ENCODE measurements around the gene IGFBP1.

The IGFBP1 gene

DNA sequence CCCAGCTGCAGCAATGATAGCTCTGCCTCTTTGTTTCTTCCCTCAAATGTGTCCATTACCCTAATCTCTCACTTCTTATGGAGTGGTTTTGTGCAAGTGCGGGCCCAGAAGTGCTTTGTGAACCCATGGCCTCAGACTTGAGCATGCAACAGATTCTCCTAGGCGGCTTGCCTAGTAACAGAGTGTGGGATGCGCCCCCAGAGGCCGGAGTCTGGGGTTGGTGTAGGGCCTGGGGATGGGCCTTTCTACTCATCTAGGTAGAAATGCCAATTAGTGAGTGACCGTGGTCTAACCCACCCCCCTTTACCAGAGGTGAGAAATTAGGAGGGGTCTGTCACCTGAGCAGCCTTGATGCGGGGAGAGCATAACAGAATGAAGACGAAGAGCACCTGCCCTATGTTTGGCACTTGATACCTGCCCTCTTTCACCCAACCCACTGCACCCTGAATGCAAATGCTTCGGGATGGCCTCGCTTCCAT, 7.0 kb upstream of the IGFBP1 start:
- no peak for DNase-seq (ENCODE audit: low read depth in 2 of 2)

DNA sequence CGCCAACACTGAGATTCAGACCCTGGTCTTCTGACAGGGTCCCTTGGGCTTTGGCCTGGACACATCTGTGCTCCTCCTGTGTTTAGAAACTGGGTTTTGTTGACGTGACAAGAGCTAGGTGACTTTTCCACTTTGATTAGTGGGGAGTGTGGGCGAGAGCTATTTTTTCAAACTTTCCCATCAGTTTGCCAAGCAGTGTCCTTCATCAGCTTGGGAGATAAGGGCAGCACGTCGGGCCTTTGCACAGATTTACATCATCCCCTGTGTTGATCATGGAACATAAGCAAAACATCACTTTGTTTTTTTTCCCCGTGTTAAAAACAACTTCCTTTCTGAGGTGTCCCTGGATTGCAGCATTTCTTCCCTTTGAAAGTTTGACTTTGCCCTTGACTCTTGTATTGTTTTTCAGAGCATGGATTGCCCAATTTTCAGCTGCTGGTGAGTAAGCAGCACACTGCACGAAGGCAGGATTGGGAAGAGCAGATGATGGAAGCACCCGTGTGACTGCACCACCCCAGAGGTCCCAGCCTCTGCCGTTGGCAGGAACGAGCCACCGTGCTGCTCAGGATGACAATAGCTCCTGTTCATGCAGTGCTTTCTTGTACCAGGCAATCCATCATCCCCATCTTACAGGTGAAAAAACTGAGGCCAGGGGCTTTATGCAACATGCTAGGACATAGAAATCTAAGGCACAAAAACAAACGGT, 6.4 kb upstream of the IGFBP1 start:
- DNase-seq (ENCODE audit: low read depth in 2 of 2) = no peak

DNA sequence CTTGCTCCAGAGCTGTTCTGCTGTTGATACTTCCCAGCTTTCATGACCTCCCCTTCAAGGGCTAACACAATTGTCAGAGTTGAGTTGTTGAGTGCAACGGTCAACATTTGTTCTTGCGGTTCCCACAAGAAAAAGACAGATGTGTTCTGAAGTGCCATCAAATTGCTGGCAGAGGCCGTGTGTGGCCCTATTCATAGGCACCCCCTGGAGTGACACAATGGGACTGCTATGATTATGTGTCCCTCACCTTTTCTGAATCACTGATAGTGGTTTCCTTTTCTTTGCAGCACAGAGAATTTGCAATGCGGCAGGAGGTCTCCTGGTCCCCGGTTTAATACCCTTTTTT, 5.8 kb upstream of the IGFBP1 start:
- DNase-seq (ENCODE audit: low read depth in 2 of 2) = no peak

DNA sequence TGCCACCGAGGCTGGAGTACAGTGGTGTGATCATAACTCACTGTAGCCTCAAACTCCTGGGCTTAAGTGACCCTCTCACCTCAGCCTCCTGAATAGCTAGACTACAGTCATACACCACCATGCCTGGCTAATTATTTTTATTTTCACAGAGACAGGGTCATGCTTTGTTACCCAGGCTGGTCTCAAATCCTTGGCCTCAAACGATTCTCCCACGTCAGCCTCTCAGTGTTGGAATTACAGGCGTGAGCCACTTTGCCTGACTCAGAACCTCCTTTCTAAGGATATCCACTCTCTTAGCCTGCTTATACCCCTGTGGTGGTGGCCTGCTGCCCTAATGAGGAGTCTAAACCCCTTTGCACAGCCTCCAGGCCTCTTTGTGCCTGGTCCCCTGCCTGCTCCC, 4.2 kb upstream of the IGFBP1 start:
- DNase-seq (ENCODE audit: low read depth in 2 of 2) = no peak

DNA sequence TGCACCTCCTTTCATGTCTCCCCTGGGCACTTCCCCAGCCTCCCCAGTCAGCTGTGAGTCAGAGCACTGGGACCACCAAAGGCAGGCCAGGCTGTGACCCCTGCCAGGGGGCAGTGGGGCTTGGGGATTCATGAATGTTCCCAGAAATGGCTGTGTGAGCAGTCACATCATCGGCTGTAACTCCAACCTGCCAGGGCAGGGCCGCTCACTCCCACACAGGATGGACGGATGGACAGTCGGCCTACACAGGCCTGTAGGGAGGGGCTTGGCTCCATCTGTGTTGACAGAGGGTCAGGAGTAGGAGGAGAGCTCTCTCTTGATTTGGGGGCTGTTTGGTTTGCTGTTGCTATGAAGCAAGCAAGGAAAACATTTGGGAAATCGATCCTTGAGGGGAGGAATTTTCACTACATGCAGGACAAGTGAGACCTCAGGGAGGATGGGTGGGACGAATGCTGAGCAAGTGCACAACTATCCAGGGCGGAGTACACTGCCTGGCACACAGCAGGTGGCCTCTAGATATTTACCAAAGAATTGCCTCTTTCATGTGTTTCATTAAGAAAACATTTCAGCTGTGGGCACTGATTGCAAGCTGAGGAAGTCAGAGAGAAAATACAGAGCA, 2.9 kb upstream of the IGFBP1 start:
- no peak for DNase-seq (ENCODE audit: low read depth in 2 of 2)

DNA sequence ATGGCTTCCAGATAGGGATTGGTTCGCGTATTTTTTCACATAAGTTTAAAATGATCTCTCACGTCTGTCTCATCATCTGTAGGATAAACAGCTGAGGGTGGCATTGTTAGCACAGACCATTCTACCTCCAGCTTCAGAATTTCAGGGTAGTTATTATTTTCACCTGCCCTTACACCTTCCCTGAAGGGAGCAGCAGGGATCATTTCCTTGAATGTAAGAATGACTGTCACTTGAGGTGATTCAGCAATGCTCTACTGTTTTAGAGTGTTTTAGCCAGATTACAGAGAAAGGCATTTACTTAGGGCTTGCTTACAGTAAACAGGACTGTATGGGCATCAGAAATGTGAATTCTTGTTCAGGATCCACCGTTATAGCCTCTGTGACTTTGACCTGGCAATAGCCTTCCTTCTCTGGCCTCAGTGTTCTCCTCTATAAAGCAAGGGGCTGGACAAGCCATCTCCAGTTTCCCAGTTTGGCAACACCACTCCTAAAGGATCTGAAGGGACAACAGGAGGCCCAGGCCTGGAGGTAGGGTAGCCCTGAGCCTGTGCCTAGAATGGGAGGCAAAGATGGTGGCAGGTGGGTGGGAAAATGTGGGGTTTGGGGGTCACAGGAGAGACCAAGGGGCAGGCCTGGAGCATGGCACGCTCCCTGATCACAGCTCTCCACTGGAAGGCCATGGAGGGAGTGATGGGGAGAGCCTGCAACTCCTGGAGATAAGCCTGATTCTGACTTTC, 1.2 kb upstream of the IGFBP1 start:
- no peak for DNase-seq (ENCODE audit: low read depth in 2 of 2)

DNA sequence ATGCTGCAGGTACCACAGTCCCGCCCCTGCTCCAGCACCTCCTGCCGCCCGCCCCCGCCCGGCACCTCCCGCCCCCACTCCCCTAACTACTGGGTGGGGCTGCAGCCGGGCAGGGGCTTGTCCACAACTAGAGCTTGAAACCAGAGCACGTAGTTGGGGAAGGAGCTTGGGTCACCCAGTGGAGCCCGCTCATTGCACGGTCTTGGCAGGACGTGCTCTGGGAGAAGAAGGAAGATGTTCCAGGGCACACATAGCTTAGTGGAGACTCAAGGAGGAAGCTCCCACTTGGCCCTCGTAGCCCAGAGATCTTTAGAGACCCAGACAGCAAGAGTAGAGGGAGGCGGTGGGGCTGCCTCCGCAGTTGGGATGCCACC, 692 bp downstream of the IGFBP1 start:
- DNase-seq (ENCODE audit: low read depth in 2 of 2) = no peak

DNA sequence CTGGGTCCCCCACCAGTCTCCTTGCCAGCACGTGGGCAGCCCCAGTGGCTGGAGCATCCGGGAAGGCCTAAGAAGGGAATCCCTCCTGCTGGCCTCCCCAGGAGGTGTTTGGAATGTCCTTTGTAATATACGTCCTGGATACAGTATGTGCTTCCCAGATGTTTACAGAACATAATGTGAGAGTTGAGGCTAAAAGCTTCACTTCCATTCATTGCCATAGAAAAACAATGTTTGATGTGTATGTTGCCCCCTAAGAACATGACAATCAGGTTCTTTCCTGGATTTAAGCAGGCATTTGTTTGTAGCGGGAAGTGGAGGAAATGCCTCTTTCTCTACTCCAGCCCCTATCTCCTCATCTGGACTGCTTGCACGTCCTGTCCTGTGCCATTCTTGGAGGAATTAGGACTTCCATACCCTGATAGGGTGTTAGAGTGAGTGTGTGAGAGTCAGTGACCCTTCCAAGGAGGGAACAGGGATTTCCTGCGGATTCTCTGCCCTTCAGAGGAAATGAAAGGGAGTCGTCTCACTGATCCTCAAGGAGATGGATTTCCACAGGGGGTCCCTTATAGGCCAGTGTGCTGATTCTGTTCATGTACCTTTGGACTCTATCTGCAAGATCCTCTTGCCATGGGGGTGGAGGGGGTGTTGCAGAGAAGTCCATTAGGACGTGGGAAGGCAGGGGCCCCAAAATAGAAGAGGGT, 1.2 kb downstream of the IGFBP1 start:
- no peak for DNase-seq (ENCODE audit: low read depth in 2 of 2)

DNA sequence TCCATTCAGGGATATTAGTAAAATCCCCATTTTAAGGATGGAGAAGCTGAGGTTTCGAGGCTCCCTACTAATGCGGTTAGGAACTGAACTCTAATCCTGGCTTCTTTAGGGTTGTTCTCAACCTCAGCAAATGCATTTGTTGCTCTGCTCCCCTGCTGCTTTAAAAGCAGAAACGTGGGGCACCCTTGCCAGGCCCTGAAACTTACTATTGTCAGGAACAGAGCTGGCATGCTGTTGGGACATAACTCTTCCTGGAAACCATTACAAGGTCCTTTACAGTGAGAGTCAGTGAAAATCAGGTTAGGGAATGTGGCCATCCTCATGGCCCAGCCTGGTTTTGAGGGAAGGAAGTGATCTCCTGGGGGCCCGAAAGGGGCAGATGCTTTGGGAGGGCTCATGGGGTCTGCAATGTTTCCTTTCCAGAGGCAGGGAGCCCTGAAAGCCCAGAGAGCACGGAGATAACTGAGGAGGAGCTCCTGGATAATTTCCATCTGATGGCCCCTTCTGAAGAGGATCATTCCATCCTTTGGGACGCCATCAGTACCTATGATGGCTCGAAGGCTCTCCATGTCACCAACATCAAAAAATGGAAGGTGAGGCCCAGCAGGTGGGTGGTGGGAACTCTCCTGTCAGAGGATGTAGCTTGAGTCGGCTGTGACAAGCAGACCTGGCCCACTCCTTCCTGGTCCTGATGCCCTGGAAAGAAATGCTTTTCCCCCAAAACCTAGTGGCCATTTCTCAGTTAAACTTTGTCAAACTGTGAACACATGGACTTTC, 2.0 kb downstream of the IGFBP1 start:
- no peak for DNase-seq (ENCODE audit: low read depth in 2 of 2)

DNA sequence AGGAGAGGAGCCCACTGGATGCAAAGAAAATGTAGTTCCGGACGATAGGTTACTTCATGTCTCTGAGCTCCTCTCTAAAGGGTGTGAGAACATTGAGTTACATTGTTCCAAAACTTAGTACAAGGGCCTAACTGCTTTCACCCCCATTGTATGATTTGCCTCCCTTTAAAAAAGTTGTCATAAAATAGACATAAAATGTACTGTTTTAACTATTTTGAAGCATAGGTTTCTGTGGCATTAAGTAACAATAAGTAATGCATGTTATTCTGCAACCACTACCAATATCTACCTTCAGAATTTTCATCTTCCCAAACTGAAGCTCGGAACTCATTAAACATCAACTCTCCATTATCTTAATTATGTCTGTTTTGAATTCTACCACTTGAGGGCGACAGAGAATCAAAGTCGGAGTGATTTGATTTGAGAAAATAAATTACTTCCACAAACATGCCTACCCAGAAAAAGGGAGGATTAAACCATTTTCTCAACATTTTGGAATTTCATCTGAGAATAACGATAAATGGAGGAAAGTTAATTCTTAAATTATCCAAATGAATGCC, 2.7 kb downstream of the IGFBP1 start:
- DNase-seq (ENCODE audit: low read depth in 2 of 2) = no peak

DNA sequence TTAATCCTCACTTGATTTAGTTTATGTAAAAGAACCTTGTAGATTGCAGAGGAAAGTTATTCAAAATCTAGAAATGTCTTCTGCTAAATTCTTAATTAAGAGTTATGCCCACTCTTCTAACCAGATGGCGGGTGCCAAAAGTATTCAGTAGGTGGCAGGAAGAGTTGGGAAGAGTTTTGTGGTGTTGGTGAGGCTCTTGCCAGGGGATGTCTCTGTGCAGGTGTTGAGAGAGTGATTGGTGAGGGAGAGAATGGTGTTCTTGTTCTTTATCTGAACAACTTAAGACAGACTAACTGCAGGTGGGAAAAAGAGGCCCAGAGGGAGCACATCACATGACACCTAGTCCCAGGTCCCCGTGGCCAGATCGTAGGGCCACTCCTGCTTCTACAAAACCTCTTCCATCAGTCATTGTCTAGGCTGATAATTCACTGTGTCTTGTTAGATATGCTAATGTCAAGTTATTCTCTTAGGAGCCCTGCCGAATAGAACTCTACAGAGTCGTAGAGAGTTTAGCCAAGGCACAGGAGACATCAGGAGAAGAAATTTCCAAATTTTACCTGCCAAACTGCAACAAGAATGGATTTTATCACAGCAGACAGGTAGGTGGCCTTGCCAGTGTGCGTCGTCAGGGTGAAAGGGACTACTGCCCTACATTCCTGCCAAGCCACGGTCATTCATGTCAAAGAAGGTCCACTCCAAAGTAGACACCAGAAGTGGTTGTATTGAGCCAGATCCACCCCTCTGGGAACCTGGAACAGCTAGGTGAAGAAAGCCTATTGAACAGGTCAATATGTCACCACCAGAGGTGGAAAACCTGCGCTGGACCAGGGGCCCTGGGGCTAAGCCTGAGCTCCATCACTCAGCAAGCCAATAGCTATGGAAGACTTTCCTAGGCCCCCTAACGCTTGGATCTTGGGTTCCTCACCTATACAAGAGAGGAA, 3.4 kb downstream of the IGFBP1 start:
- no peak for DNase-seq (ENCODE audit: low read depth in 2 of 2)

DNA sequence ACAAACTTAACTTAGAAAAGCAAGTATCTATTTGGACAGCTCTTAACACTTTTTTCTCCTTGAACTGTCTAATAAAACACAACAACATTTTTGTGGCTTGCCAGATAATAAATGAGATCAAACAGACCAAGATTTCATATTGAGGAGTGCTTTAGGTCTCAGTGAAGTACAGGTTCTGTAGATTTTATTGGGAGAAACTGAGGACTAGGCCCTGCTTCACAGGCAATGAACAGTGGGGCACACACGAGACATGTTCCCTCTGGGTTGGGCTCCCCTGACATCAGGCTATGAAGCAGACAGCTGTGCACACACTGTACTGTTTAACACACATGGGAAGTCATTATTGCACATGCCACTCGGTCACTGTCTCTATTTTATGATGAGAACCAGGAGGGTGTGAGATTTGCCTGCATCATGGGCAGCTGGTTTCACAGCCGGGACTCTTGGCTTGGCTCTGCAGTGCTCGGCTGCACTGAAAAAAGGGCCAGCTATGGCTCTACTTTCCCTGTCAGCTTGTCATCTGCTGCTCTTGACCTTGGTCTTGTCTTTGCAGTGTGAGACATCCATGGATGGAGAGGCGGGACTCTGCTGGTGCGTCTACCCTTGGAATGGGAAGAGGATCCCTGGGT, 4.2 kb downstream of the IGFBP1 start:
- no peak for DNase-seq (ENCODE audit: low read depth in 2 of 2)

DNA sequence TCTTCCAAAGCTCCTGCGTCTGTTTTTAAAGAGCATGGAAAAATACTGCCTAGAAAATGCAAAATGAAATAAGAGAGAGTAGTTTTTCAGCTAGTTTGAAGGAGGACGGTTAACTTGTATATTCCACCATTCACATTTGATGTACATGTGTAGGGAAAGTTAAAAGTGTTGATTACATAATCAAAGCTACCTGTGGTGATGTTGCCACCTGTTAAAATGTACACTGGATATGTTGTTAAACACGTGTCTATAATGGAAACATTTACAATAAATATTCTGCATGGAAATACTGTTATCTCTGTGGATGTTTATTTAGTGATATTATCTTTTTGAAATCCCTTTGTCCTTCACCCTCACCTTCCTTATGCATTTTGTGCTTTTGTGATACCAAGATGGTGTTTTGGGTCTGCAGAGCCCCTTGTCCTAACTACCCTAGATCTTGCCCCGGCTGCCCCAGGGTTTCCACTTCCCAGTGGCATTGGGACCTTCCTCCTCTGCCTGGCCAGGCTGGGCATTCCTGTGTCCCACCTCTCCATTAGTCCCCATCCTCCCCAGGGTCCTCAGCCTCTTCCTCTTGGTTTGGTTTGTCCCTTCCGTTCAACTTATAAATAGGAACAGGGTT, 5.2 kb downstream of the IGFBP1 start:
- DNase-seq (ENCODE audit: low read depth in 2 of 2) = no peak

DNA sequence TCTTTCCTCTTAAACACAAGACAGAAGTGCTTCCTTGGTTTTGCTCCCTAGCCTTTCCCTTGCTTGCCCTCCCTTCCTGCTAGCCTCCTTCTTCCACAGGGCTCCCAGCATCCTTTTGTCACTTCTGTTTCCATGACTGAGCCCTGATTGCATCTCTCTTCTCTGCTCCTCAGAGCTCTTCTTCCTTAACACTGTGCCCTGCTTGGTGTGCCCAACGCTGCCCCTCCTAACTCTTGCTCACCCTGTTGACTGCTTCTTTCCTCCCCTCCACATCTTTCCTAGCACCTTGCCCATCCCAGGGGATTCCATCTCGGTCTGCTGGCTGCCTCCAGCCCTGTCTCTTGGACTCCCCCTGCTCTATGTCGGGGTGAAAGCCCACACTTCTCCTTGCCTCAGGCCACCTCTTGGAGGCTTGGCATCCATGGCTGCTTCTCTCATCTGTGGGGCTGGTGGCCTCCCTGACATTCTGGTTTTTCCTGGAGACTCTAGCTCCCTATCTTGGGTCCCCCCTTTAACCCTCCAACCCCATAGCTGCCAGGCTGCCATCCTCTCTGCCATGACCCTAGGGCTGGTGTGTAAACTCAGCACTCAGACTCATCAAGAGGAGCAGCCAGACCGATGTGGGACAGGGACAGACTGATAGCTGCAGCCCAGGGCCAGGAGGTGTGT, 5.8 kb downstream of the IGFBP1 start:
- no peak for DNase-seq (ENCODE audit: low read depth in 2 of 2)

DNA sequence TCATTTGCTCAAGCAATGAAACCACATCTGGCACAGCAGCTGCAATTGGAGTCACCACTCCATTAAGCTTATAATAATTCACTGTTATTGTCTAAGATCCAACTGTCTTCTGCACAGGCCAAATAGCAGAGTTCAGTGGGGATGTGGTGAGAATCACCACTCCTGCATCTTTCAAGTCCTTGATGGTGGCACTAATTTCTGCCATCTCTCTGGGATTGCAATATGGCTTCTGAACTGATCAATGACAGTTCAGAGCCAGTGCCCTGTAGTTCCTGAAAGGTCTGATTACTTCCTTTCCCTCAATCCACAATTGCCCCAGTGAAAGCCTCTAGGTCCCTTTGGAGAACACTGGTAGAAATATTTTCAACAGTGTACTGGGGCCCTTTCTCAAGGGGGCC, 6.4 kb downstream of the IGFBP1 start:
- DNase-seq (ENCODE audit: low read depth in 2 of 2) = no peak

DNA sequence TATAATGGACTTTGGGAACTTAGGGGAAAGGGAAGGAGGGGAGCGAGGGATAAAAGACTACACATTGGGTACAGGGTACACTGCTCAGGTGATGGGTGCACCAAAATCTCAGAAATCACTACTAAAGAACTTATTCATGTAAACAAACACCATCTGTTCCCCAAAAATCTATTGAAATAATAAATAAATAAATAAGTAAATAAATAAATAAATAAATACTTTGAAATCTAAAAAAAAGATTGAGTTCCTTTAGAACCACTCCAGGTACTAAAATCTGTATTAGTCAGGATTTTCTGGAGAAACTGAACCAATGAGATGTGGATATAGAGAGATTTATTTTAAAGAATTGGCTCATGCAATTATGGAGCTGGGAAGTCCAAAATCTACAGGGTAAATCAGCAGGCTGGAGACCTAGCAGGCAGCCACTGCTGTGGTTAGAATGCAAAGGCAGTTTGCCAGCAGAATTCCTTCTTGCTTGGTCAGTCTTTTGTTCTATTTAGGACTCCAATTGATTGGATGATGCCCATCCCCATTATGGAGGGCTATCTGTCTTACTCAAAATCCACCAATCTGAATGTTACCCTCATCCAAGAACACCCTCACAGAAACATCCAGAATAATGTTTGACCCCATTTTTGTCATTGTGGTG, 8.9 kb downstream of the IGFBP1 start:
- no peak for DNase-seq (ENCODE audit: low read depth in 2 of 2)

DNA sequence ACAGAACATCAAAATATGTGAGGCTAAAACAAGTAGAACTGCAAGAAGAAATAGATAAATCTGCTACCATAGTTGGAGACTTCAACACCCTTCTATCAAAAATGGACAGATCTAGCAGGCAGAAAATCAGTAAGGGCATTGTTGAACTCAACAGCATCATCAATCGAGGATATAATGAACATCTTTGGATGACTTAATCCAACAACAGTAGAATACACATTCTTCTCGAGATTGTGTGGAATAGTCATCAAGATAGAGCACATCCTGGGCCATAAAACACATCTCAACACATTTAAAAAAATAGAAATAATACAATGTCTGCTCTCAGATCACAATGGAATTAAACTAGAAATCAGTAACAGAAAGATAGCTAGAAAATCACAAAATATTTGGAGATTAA, 9.9 kb downstream of the IGFBP1 start:
- no peak for DNase-seq (ENCODE audit: low read depth in 2 of 2)

DNA sequence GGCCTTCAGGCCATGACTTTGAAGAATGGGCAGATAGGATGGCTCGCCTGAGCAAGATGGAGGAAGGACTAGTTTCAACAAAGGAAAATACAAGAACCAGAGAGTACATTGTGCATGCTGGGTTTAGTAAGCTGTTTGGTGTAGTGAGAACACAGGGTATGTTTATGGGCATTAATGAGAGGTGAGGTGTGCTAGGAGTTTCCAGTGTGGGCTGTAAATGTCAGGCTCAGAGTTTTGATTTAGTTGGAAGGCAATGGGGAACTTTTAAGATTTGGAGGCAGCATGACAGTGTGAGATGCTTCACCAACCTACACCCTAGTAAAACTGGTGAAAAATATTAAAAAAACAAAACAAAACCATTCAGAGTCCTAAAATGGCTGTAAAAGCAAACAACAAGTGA, 13.3 kb downstream of the IGFBP1 start:
- DNase-seq (ENCODE audit: low read depth in 2 of 2) = no peak

Data from stimulated activated CD8-positive, alpha-beta memory T cell treated with anti-CD3 and anti-CD28 coated beads, Interleukin-15, amount 100 ng/mL, for 48 hours (primary cell).